Mesendoderm (in vitro differentiated cells): ENCODE measurements around the gene SKIL.

Source experiments
- DNase-seq: peaks from one replicate; pipeline ENCODE4 v3.0.0; 2013
- H2AK5ac ChIP-seq: 2 replicates; pipeline ENCODE4 v1.6.1; 2013; ENCODE audit warnings: low read length, inconsistent platforms
- H2BK120ac ChIP-seq: 2 replicates; pipeline ENCODE4 v1.6.1; 2013; ENCODE audit warnings: low read depth, mild to moderate bottlenecking, low read length, moderate library complexity, mixed read lengths
- H2BK15ac ChIP-seq: replicated peaks from 2 replicates; pipeline ENCODE4 v1.6.1; 2013; ENCODE audit warnings: low read depth, mild to moderate bottlenecking, moderate library complexity
- H2BK5ac ChIP-seq: 2 replicates; pipeline ENCODE4 v1.6.1; 2013; ENCODE audit warnings: low read length, inconsistent platforms
- H3K18ac ChIP-seq: 2 replicates; pipeline ENCODE4 v1.6.1; 2013; ENCODE audit warnings: mild to moderate bottlenecking, low read length, mixed read lengths
- H3K23ac ChIP-seq: one replicate; pipeline ENCODE4 v1.6.1; 2013; ENCODE audit warnings: low read length
- H3K27ac ChIP-seq: 2 replicates; pipeline ENCODE4 v1.5.1; 2013; ENCODE audit warnings: low read depth, mild to moderate bottlenecking, inconsistent platforms, low read length, moderate library complexity
- H3K27me3 ChIP-seq: 2 replicates; pipeline ENCODE4 v1.6.1; 2013; ENCODE audit warnings: low read length, control low read depth, mild to moderate bottlenecking, inconsistent platforms; ENCODE audit not compliant: insufficient read depth, poor library complexity
- H3K36me3 ChIP-seq: 2 replicates; pipeline ENCODE4 v1.6.1; 2013; ENCODE audit warnings: low read length, inconsistent platforms; ENCODE audit not compliant: control insufficient read depth, insufficient read depth
- H3K4ac ChIP-seq: one replicate; pipeline ENCODE4 v1.6.1; 2013; ENCODE audit warnings: low read depth, mild to moderate bottlenecking, low read length, moderate library complexity
- H3K4me1 ChIP-seq: 2 replicates; pipeline ENCODE4 v1.6.1; 2013; ENCODE audit warnings: low read depth, low read length, inconsistent platforms; ENCODE audit not compliant: control insufficient read depth
- H3K4me2 ChIP-seq: 2 replicates; pipeline ENCODE4 v1.6.1; 2013; ENCODE audit warnings: low read length
- H3K4me3 ChIP-seq: 2 replicates; pipeline ENCODE4 v1.5.1; 2013; ENCODE audit warnings: mild to moderate bottlenecking, low read length
- H3K56ac ChIP-seq: one replicate; pipeline ENCODE4 v1.6.1; 2013; ENCODE audit warnings: low read length
- H3K79me1 ChIP-seq: 2 replicates; pipeline ENCODE4 v1.6.1; 2013; ENCODE audit warnings: low read length, inconsistent platforms
- H3K79me2 ChIP-seq: 2 replicates; pipeline ENCODE4 v1.6.1; 2013; ENCODE audit warnings: mild to moderate bottlenecking, low read length; ENCODE audit not compliant: control insufficient read depth, insufficient read depth
- H3K9ac ChIP-seq: 2 replicates; pipeline ENCODE4 v1.6.1; 2013; ENCODE audit warnings: low read length, inconsistent platforms
- H4K5ac ChIP-seq: one replicate; pipeline ENCODE4 v1.6.1; 2013; ENCODE audit warnings: low read length
- H4K8ac ChIP-seq: one replicate; pipeline ENCODE4 v1.6.1; 2013; ENCODE audit warnings: low read depth, mild to moderate bottlenecking, control low read depth, low read length, moderate library complexity
- WGBS: extraction: QIAGEN DNeasy Blood & Tissue Kit; methylation state at CpG from one replicate; pipeline ENCODE4 v1.1.7; 2013; ENCODE audit warnings: low lambda C conversion rate, missing lambda C conversion rate; ENCODE audit not compliant: insufficient coverage; ENCODE audit errors: extremely low coverage; 5-methylcytosine and 5-hydroxymethylcytosine counted together

SKIL gene

GRCh38 chr3:170423001-170423615, 65.6 kb downstream of the SKIL start:
- no peak overlapping the region for H4K8ac ChIP-seq
- H3K4me1 ChIP-seq = peaks cover 9% of the 10 kb centered on the region
- no peak overlapping the region for H3K4me2 ChIP-seq
- WGBS = no CpG with 5 or more reads among the region's 8 CpGs
- H3K79me2 ChIP-seq = peaks cover 3% of the 10 kb centered on the region
- no peak overlapping the region for H3K27ac ChIP-seq
- H3K18ac ChIP-seq = no peak overlapping the region
- H3K23ac ChIP-seq = no peak overlapping the region
- no peak overlapping the region for H4K5ac ChIP-seq
- H3K79me1 ChIP-seq = peaks cover 4% of the 10 kb centered on the region
- no peak overlapping the region for H3K4ac ChIP-seq
- H2AK5ac ChIP-seq = peak overlapping the region; percentile 49
- no peak overlapping the region for H3K56ac ChIP-seq
- no peaks in the 10 kb centered on the region for H3K27me3 ChIP-seq
- no peak overlapping the region for H2BK120ac ChIP-seq
- no peak overlapping the region for H2BK5ac ChIP-seq
- H2BK15ac ChIP-seq = no peak overlapping the region
- no peak overlapping the region for H3K9ac ChIP-seq
- H3K4me3 ChIP-seq = no peak overlapping the region
- no peak for DNase-seq
- H3K36me3 ChIP-seq = peaks cover 6% of the 10 kb centered on the region

GRCh38 chr3:170424879-170425278, 67.4 kb downstream of the SKIL start:
- H3K4me1 ChIP-seq = peaks cover 7% of the 10 kb centered on the region
- H3K9ac ChIP-seq = no peak overlapping the region
- no peak overlapping the region for H2BK5ac ChIP-seq
- H3K36me3 ChIP-seq = peaks cover 6% of the 10 kb centered on the region
- no peak overlapping the region for H4K8ac ChIP-seq
- no CpG with 5 or more reads among the region's 8 CpGs for WGBS
- no peak overlapping the region for H4K5ac ChIP-seq
- DNase-seq = no peak
- no peak overlapping the region for H2AK5ac ChIP-seq
- H3K4ac ChIP-seq = no peak overlapping the region
- H2BK120ac ChIP-seq = no peak overlapping the region
- H3K79me2 ChIP-seq = peaks cover 3% of the 10 kb centered on the region
- H3K79me1 ChIP-seq = peaks cover 4% of the 10 kb centered on the region
- no peak overlapping the region for H3K18ac ChIP-seq
- H3K27ac ChIP-seq = no peak overlapping the region
- H3K4me3 ChIP-seq = no peak overlapping the region
- H3K56ac ChIP-seq = no peak overlapping the region
- H3K4me2 ChIP-seq = no peak overlapping the region
- H2BK15ac ChIP-seq = no peak overlapping the region
- no peak overlapping the region for H3K23ac ChIP-seq
- no peaks in the 10 kb centered on the region for H3K27me3 ChIP-seq

- no peaks in the 10 kb centered on the region for H3K27me3 ChIP-seq
- H2AK5ac ChIP-seq = no peak overlapping the region
- H3K79me1 ChIP-seq = peaks cover 2% of the 10 kb centered on the region
- peaks cover 3% of the 10 kb centered on the region for H3K79me2 ChIP-seq
- H3K4ac ChIP-seq = no peak overlapping the region
- H3K27ac ChIP-seq = peak overlapping the region; percentile 16
- H4K8ac ChIP-seq = no peak overlapping the region
- DNase-seq = peak; percentile 53
- H3K56ac ChIP-seq = peak overlapping the region; percentile 5
- H2BK5ac ChIP-seq = no peak overlapping the region
- no peak overlapping the region for H3K9ac ChIP-seq
- H2BK120ac ChIP-seq = no peak overlapping the region
- no peak overlapping the region for H3K18ac ChIP-seq
- no peak overlapping the region for H3K4me3 ChIP-seq
- no peak overlapping the region for H4K5ac ChIP-seq
- peaks cover 4% of the 10 kb centered on the region for H3K4me1 ChIP-seq
- H3K23ac ChIP-seq = no peak overlapping the region
- H3K36me3 ChIP-seq = peaks cover 6% of the 10 kb centered on the region
- H3K4me2 ChIP-seq = no peak overlapping the region
- no peak overlapping the region for H2BK15ac ChIP-seq
- WGBS = no CpG with 5 or more reads among the region's 11 CpGs
These were observed 68.2 kb downstream of the SKIL start for GRCh38 chr3:170425491-170426239.

GRCh38 chr3:170426240-170426797, 68.8 kb downstream of the SKIL start:
- Histone ChIP-seq H2BK15ac (no peak overlapping the region), H2BK120ac (no peak overlapping the region), H4K5ac (no peak overlapping the region), H3K36me3 (peaks cover 6% of the 10 kb centered on the region), H3K27me3 (no peaks in the 10 kb centered on the region), H2AK5ac (no peak overlapping the region), H3K4me1 (peaks cover 4% of the 10 kb centered on the region), H3K79me2 (peaks cover 3% of the 10 kb centered on the region), H3K9ac (no peak overlapping the region), H3K4ac (no peak overlapping the region), H3K4me3 (no peak overlapping the region), H2BK5ac (no peak overlapping the region), H3K23ac (no peak overlapping the region), H3K4me2 (no peak overlapping the region), H4K8ac (no peak overlapping the region), H3K56ac (no peak overlapping the region), H3K79me1 (peaks cover 2% of the 10 kb centered on the region), H3K18ac (no peak overlapping the region), H3K27ac (no peak overlapping the region)
- peak; percentile 71 for DNase-seq
- no CpG with 5 or more reads among the region's 2 CpGs for WGBS

- no peak overlapping the region for H3K23ac ChIP-seq
- H3K79me1 ChIP-seq = no peaks in the 10 kb centered on the region
- no peak overlapping the region for H3K27ac ChIP-seq
- no CpG with 5 or more reads among the region's 2 CpGs for WGBS
- H3K9ac ChIP-seq = no peak overlapping the region
- H3K56ac ChIP-seq = no peak overlapping the region
- no peak overlapping the region for H2AK5ac ChIP-seq
- no peak overlapping the region for H4K8ac ChIP-seq
- H3K4me3 ChIP-seq = no peak overlapping the region
- H2BK15ac ChIP-seq = no peak overlapping the region
- H3K4ac ChIP-seq = no peak overlapping the region
- peaks cover 8% of the 10 kb centered on the region for H3K36me3 ChIP-seq
- no peak overlapping the region for H4K5ac ChIP-seq
- H3K79me2 ChIP-seq = no peaks in the 10 kb centered on the region
- no peak overlapping the region for H3K4me2 ChIP-seq
- H3K27me3 ChIP-seq = no peaks in the 10 kb centered on the region
- H2BK120ac ChIP-seq = no peak overlapping the region
- no peak overlapping the region for H3K18ac ChIP-seq
- DNase-seq = no peak
- H3K4me1 ChIP-seq = peaks cover 4% of the 10 kb centered on the region
- no peak overlapping the region for H2BK5ac ChIP-seq
These were observed 70.6 kb downstream of the SKIL start for GRCh38 chr3:170428095-170428494.
